ENCODE data around the gene NR3C1. TPM values are rescaled to one million over a fixed set of nuclear protein-coding genes. Genes with fewer than 3 reads are reported as not detected.
A peak's percentile ranks its signal among the peaks of the same experiment; 100 is the strongest.

Gene NR3C1
- total RNA-seq, 1 donor from 2014 or later = 46.7 TPM

DNA sequence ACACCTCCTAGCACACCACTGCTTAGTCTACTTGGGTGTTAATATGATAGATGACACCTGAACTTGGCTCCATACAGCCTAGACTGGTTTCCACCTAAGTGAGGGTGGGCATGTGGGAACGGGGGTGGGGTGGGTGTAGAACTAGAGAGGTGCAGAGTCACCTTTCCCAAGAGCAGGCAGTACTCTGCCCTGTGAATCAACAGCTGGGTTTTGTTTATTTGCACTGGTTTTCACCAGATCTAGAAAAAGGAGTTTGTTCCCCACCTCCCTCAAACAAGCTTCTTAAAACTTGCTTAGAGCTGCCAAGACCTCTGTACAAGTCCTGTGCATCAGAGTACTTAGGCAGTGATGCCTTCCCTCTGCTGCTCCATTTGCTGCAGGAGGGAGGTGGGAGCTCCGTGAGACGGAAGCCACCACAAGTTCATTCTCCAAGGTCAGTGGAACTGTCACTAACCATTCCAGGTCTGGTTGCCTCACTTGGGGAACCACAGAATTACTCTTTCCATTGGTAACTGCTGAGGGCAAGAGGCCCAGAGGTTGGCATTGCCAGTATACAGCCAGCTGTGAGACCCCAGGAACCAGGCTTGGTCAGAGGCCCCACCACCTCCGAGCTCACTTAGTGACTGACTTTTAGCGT lies 163.5 kb downstream of the NR3C1 start:
- Histone ChIP-seq H3K9me3 (no peaks in the 10 kb centered on the region), H3K4me1 (peaks cover 31% of the 10 kb centered on the region), H3K27ac (no peak overlapping the region), H3K36me3 (no peaks in the 10 kb centered on the region), H3K27me3 (no peaks in the 10 kb centered on the region), H3K4me3 (no peak overlapping the region)
- TF ChIP-seq POLR2A (IDR thresholded peaks at IDR 0.05) (no peak), POLR2AphosphoS5 (IDR thresholded peaks at IDR 0.05; ENCODE audit: insufficient read depth in 1 of 2, low read depth in 1 of 2) (no peak)
- TF ChIP-seq, protein P1, sequence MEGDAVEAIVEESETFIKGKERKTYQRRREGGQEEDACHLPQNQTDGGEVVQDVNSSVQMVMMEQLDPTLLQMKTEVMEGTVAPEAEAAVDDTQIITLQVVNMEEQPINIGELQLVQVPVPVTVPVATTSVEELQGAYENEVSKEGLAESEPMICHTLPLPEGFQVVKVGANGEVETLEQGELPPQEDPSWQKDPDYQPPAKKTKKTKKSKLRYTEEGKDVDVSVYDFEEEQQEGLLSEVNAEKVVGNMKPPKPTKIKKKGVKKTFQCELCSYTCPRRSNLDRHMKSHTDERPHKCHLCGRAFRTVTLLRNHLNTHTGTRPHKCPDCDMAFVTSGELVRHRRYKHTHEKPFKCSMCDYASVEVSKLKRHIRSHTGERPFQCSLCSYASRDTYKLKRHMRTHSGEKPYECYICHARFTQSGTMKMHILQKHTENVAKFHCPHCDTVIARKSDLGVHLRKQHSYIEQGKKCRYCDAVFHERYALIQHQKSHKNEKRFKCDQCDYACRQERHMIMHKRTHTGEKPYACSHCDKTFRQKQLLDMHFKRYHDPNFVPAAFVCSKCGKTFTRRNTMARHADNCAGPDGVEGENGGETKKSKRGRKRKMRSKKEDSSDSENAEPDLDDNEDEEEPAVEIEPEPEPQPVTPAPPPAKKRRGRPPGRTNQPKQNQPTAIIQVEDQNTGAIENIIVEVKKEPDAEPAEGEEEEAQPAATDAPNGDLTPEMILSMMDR (IDR thresholded peaks at IDR 0.05) = no peak
- no peak for DNase-seq (ENCODE audit: extremely low spot score in 2 of 2)
- intact Hi-C loops (cut with DNase I) = no loop called here

DNA sequence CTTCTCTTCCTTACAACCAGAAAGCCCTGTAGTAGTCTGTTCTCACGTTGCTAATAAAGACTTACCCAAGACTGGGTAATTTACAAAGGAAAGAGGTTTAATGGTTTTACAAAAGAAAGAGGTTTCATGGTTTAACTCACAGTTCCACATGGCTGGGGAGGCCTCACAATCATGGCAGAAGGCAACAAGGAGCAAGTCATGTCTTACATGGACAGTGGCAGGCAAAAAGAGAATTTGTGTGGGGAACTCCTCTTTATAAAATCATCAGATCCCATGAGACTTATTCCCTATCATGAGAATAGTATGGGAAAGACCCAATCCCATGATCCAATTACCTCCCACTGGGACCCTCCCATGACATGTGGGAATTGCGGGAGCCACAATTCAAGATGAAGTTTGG lies 164.9 kb downstream of the NR3C1 start:
- H3K36me3 ChIP-seq = no peaks in the 10 kb centered on the region
- H3K27me3 ChIP-seq = no peaks in the 10 kb centered on the region
- intact Hi-C loops (cut with DNase I) = no loop called here
- peaks cover 24% of the 10 kb centered on the region for H3K4me1 ChIP-seq
- no peaks in the 10 kb centered on the region for H3K9me3 ChIP-seq
- no peak overlapping the region for H3K4me3 ChIP-seq
- no peak for DNase-seq (ENCODE audit: extremely low spot score in 2 of 2)
- no peak overlapping the region for H3K27ac ChIP-seq
- TF ChIP-seq POLR2AphosphoS5 (IDR thresholded peaks at IDR 0.05; ENCODE audit: insufficient read depth in 1 of 2, low read depth in 1 of 2) (no peak), POLR2A (IDR thresholded peaks at IDR 0.05) (no peak)
- TF ChIP-seq, protein P1 (IDR thresholded peaks at IDR 0.05) = no peak

DNA sequence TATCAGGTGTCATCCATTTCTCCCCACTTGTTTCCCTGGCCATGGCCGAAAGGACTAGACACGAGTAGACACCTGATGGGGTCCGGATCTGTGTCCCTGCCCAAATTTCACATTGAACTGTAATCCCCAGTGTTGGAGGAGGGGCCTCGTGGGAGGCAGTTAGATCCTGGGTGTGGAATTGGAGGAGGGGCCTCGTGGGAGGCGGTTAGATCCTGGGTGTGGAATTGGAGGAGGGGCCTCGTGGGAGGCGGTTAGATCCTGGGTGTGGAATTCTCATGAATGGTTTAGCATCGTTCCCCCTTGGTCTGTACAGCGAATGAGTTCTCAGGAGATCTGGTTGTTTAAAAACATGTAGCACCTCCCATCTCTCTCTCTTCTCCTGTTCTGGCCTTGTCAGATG lies 165.8 kb downstream of the NR3C1 start:
- H3K4me1 ChIP-seq = peaks cover 15% of the 10 kb centered on the region
- no peaks in the 10 kb centered on the region for H3K27me3 ChIP-seq
- intact Hi-C loops (cut with DNase I) = no loop called here
- no peaks in the 10 kb centered on the region for H3K9me3 ChIP-seq
- no peak overlapping the region for H3K4me3 ChIP-seq
- TF ChIP-seq POLR2AphosphoS5 (IDR thresholded peaks at IDR 0.05; ENCODE audit: insufficient read depth in 1 of 2, low read depth in 1 of 2) (no peak), POLR2A (IDR thresholded peaks at IDR 0.05) (no peak)
- TF ChIP-seq, protein P1 (IDR thresholded peaks at IDR 0.05) = no peak
- no peak overlapping the region for H3K27ac ChIP-seq
- no peaks in the 10 kb centered on the region for H3K36me3 ChIP-seq
- DNase-seq (ENCODE audit: extremely low spot score in 2 of 2) = no peak

DNA sequence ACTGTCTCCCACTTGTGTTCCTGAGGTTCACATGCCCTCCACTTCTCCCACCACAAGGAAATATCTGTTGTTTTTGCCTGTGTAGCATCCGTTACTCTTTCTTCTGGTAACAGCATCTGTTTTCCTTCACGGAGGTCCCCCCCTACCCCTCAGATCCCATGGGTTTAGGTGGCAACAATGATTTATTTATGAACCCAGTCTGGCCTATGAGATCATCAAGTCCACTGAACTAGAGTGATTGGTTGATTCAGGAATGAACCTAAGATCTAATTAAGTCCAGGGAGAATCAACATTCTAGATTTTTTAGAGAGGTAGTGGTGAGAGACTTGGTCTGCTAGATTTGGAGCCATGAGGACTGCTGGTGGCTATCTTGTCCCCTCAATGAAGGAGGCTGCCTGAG lies 166.8 kb downstream of the NR3C1 start:
- H3K27ac ChIP-seq = no peak overlapping the region
- intact Hi-C loops (cut with DNase I) = no loop called here
- no peak for TF ChIP-seq POLR2A (IDR thresholded peaks at IDR 0.05)
- TF ChIP-seq, protein P1 (IDR thresholded peaks at IDR 0.05) = no peak
- TF ChIP-seq POLR2AphosphoS5 (IDR thresholded peaks at IDR 0.05; ENCODE audit: insufficient read depth in 1 of 2, low read depth in 1 of 2) = no peak
- H3K9me3 ChIP-seq = no peaks in the 10 kb centered on the region
- H3K4me1 ChIP-seq = peaks cover 12% of the 10 kb centered on the region
- H3K27me3 ChIP-seq = no peaks in the 10 kb centered on the region
- DNase-seq (ENCODE audit: extremely low spot score in 2 of 2) = no peak
- H3K4me3 ChIP-seq = no peak overlapping the region
- H3K36me3 ChIP-seq = no peaks in the 10 kb centered on the region

DNA sequence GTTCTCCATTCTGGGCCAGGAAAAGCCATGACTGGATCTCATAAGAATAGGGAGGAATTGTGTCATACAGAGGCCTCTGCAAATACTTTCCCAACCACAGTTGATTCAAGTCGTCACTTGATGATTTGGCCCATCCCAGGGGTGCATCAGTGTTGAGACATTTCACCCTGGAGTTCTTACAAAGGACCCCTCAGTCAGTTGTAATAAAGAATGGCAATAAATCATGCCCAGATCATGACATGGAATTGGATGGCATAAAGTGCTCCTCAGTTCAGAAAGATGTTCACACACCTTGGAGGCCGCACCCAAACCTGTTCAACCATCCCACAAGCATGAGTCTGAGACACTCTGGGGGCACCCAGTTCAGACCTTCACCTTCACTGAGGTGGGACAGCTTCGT lies 168.1 kb downstream of the NR3C1 start:
- no peak for DNase-seq (ENCODE audit: extremely low spot score in 2 of 2)
- TF ChIP-seq, protein P1 (IDR thresholded peaks at IDR 0.05) = no peak
- no peak for TF ChIP-seq POLR2A (IDR thresholded peaks at IDR 0.05)
- TF ChIP-seq POLR2AphosphoS5 (IDR thresholded peaks at IDR 0.05; ENCODE audit: insufficient read depth in 1 of 2, low read depth in 1 of 2) = peak in 1 of 2 donors; percentile 74

More for the DNA sequence above, 168.1 kb downstream of the NR3C1 start:
- Histone ChIP-seq H3K4me1 (peaks cover 15% of the 10 kb centered on the region), H3K9me3 (no peaks in the 10 kb centered on the region), H3K27me3 (no peaks in the 10 kb centered on the region), H3K27ac (peak overlapping the region; percentile 40), H3K36me3 (no peaks in the 10 kb centered on the region), H3K4me3 (no peak overlapping the region)
- intact Hi-C loops (cut with DNase I) = no loop called here
